ENCODE data around the gene TRIO.

The TRIO gene

DNA sequence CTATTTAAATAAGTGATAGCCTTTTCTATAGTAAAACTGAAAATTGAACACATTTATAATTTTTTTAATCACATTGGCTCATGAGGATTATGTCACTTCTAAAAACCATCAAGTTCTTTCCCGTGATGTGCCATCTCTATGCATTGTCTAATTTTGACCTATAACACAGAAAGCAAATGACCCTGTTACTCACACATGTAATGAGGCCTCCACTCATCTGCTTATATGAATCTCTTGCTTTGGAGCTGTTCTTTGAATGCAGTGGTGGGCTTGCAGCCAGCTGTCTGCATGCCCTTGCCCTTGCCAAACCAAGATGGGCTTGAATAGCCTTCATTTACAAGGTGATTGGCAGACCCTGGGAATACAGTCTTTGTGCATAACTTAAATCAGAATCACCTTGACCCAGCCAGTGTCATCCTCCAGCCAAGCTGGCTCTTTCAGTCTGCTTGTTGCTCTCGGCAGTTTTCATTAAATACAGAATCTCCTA is 163.2 kb downstream of the TRIO start:
- POLR2A ChIA-PET (ENCODE audit: low non-redundant PET), result no interaction called here
- TF ChIP-seq, protein P1, sequence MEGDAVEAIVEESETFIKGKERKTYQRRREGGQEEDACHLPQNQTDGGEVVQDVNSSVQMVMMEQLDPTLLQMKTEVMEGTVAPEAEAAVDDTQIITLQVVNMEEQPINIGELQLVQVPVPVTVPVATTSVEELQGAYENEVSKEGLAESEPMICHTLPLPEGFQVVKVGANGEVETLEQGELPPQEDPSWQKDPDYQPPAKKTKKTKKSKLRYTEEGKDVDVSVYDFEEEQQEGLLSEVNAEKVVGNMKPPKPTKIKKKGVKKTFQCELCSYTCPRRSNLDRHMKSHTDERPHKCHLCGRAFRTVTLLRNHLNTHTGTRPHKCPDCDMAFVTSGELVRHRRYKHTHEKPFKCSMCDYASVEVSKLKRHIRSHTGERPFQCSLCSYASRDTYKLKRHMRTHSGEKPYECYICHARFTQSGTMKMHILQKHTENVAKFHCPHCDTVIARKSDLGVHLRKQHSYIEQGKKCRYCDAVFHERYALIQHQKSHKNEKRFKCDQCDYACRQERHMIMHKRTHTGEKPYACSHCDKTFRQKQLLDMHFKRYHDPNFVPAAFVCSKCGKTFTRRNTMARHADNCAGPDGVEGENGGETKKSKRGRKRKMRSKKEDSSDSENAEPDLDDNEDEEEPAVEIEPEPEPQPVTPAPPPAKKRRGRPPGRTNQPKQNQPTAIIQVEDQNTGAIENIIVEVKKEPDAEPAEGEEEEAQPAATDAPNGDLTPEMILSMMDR (conservative IDR thresholded peaks at IDR 0.05; ENCODE audit: low read depth), result no peak
- DNase-seq (ENCODE audit: low spot score), result no peak
- no peak overlapping the region for H3K27ac ChIP-seq
- CTCF ChIA-PET, result interaction anchor here (0.7 kb wide), 1 partner anchor 257 kb away, joined by 3 read pairs; no protein-coding TSS in a partner anchor

DNA sequence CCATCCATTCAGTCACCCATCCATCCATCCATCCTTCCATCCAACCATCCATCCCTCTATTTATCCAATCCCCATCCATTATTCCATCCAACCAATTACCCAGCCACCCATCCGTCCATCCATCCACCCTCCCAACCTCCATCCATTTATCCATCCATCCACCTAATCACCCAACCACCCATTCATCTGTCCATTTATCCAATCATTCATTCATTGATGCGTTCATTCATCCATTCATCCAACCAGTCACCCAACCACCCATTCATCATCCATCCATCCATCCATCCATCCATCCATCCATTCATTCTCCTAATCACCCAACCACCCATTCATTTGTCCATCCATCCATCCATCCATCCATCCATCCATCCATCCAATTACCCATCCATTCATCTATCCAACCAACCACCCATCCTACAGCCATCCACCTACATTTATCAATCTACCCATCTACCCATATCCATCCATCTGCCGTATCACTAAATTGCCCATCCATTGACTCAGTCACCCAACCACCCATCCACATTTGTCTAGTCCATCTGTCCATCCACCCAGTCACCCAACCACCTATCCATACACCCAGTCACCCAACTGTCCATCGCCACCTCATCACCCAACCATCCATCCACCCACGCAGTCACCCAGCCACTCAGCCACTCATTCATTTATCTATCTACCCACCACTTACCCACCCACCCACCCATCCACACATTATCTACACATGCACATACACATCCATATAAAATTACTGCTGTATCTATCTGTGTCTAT is 165.4 kb downstream of the TRIO start:
- TF ChIP-seq, protein P1 (conservative IDR thresholded peaks at IDR 0.05; ENCODE audit: low read depth), result no peak
- ChIA-PET CTCF (no interaction called here), POLR2A (ENCODE audit: low non-redundant PET) (no interaction called here)
- no peak overlapping the region for H3K27ac ChIP-seq
- DNase-seq (ENCODE audit: low spot score), result no peak

DNA sequence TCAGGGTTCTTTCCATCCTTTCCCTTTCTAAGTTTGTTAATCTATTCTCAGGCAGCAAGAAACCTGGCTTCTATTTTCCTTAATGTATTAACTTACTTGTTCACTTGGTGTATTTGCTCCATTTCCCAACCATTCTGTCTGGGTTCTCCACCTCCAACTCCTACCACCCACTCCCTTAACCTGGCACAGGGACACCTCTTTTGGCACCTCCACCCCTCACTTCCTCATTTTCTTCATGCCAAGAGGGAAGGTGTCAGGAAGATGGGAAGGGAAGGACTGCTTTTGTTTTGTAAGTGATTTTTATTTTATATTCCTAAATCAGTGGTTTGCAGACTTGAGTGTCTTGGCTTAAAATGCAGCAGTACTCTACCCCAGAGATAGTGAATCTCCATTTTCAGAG is 166.1 kb downstream of the TRIO start:
- DNase-seq (ENCODE audit: low spot score), result no peak
- ChIA-PET CTCF (no interaction called here), POLR2A (ENCODE audit: low non-redundant PET) (no interaction called here)
- TF ChIP-seq, protein P1 (conservative IDR thresholded peaks at IDR 0.05; ENCODE audit: low read depth), result no peak
- no peak overlapping the region for H3K27ac ChIP-seq

DNA sequence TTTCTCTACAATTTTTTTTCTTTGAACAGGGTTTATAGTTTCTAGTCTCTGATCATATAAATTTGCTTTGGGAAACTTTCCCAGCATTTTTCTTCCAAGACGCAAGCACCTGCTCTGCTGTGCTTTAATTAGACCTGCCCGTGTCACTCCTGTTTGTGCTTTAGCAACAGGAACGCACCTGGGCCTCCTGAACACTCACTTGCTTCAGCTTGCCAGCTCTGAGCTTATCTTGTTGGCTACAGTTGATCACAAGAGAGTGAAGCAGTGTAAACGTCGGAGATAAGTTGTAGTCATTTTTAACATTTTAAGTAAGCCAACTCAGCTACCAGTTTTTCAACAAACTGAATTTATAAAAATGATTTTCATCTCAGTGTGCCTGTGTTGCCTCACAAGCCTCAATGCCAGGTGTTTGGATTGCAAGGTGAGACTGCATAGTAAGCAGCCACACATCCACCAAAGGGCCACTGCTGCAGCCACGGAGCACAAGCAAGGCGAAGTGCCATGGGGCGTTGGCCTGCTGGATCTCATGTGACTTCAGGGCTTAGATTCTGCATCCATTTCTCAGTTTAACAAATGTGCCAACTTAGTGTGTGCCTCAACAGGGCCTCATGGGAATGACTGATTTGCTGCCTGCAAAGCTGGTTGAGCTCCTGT is 166.9 kb downstream of the TRIO start:
- TF ChIP-seq, protein P1 (conservative IDR thresholded peaks at IDR 0.05; ENCODE audit: low read depth), result no peak

DNA sequence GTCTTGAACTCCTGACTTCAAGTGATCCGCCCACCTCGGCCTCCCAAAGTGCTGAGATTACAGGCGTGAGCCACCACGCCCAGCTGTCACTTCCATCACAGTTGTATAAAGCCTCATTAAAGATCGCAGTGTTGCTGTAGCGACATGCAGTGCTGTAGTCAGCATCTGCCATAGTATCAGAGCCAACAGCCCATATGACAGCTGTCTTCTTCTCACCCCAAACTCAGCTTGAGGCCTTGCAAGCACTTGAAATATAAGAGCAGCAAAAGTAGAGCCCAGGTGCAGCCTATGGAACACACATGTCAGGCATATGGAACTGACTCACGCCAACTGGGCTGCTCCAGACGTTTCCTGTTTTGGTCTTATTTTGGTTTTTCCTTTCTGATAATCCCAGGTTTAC is 167.8 kb downstream of the TRIO start:
- ChIA-PET POLR2A (ENCODE audit: low non-redundant PET) (no interaction called here), CTCF (no interaction called here)
- no peak for DNase-seq (ENCODE audit: low spot score)
- TF ChIP-seq, protein P1 (conservative IDR thresholded peaks at IDR 0.05; ENCODE audit: low read depth), result no peak
- no peak overlapping the region for H3K27ac ChIP-seq

More for the DNA sequence above, 166.9 kb downstream of the TRIO start:
- CTCF ChIA-PET, result interaction anchor here (0.7 kb wide), 1 partner anchor 214 kb away, joined by 7 read pairs; no protein-coding TSS in a partner anchor
- POLR2A ChIA-PET (ENCODE audit: low non-redundant PET), result no interaction called here
- no peak overlapping the region for H3K27ac ChIP-seq
- no peak for DNase-seq (ENCODE audit: low spot score)

DNA sequence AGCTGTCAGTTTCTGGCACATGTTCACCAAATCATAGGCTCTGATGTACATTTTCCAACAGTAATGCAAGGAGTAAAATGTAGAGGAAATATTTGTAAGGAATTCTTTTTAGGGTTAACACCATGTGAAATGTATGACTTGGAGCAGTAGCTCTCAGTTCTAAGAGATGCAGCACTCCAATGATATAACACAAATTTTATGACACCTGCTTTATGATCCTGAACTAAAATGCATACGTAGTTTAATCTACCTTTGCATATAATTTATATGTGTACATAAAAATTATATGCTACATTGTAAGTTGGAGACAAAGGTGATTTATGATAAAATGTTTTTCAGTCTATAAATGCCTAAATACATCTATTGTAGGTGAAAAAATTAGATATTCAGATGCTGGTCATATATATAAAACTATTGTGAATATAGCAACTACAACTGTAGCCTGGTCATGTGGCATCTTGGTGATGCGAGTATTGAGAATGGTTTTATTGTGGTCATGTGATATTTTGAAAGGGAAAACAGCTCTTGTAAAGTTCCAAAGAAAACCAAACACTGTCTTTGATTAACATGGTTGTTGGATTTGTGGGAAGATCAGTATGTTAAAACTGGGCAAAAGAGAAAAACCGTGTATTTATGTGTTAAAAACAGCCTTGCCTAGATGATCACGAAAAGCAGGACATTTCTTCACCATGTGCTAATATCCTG is 171.0 kb downstream of the TRIO start:
- CTCF ChIA-PET, result interaction anchor here (0.6 kb wide), 1 partner anchor 205 kb away, joined by 3 read pairs; no protein-coding TSS in a partner anchor

More for the DNA sequence above, 171.0 kb downstream of the TRIO start:
- DNase-seq (ENCODE audit: low spot score), result no peak
- POLR2A ChIA-PET (ENCODE audit: low non-redundant PET), result no interaction called here
- H3K27ac ChIP-seq, result no peak overlapping the region
- TF ChIP-seq, protein P1 (conservative IDR thresholded peaks at IDR 0.05; ENCODE audit: low read depth), result no peak

All from RWPE1 (cell line).